ENCODE measurements around the gene CDK11A. TPM values are rescaled to one million over a fixed set of nuclear protein-coding genes. Genes with fewer than 3 reads are reported as not detected.

Gene CDK11A
- total RNA-seq, 2 experiments from 2014 or later: 206 to 217 TPM

GRCh38 chr1:1672181-1672965 lies 51.8 kb downstream of the CDK11A start:
- H3K4me3 ChIP-seq (ENCODE audit: low read length): no peak overlapping the region
- H3K9me3 Mint-ChIP-seq: no peaks in the 10 kb centered on the region
- H3K4me1 ChIP-seq (ENCODE audit: insufficient read depth, low read length): peaks cover 3% of the 10 kb centered on the region
- peaks cover 2% of the 10 kb centered on the region for H3K4me1 Mint-ChIP-seq (ENCODE audit: low read depth)
- H3K27ac Mint-ChIP-seq: no peak overlapping the region
- TF ChIP-seq, protein P1, sequence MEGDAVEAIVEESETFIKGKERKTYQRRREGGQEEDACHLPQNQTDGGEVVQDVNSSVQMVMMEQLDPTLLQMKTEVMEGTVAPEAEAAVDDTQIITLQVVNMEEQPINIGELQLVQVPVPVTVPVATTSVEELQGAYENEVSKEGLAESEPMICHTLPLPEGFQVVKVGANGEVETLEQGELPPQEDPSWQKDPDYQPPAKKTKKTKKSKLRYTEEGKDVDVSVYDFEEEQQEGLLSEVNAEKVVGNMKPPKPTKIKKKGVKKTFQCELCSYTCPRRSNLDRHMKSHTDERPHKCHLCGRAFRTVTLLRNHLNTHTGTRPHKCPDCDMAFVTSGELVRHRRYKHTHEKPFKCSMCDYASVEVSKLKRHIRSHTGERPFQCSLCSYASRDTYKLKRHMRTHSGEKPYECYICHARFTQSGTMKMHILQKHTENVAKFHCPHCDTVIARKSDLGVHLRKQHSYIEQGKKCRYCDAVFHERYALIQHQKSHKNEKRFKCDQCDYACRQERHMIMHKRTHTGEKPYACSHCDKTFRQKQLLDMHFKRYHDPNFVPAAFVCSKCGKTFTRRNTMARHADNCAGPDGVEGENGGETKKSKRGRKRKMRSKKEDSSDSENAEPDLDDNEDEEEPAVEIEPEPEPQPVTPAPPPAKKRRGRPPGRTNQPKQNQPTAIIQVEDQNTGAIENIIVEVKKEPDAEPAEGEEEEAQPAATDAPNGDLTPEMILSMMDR (IDR thresholded peaks at IDR 0.05): no peak
- DNase-seq (no peak), ATAC-seq (ENCODE audit: poor library complexity) (no peak)
- intact Hi-C loops (cut with DNase I, micrococcal nuclease): no loop called here
- H3K27me3 ChIP-seq (ENCODE audit: control insufficient read depth in 1 of 2, insufficient read depth in 2 of 2, low read length in 2 of 2): no peaks in the 10 kb centered on the region
- H3K36me3 ChIP-seq (ENCODE audit: insufficient read depth, low read length): peaks cover 48% of the 10 kb centered on the region
- no peaks in the 10 kb centered on the region for H3K27me3 Mint-ChIP-seq
- no peak overlapping the region for H3K4me3 Mint-ChIP-seq
- no peak overlapping the region for H3K27ac ChIP-seq (ENCODE audit: low read depth in 1 of 2, low read length in 2 of 2)
- peaks cover 28% of the 10 kb centered on the region for H3K36me3 Mint-ChIP-seq (ENCODE audit: low read depth)
- POLR2A ChIA-PET: no interaction called here
- no peaks in the 10 kb centered on the region for H3K9me3 ChIP-seq (ENCODE audit: control insufficient read depth in 1 of 2, insufficient read depth in 1 of 2, low read length in 2 of 2)
- CTCF ChIA-PET: no interaction called here

DNA sequence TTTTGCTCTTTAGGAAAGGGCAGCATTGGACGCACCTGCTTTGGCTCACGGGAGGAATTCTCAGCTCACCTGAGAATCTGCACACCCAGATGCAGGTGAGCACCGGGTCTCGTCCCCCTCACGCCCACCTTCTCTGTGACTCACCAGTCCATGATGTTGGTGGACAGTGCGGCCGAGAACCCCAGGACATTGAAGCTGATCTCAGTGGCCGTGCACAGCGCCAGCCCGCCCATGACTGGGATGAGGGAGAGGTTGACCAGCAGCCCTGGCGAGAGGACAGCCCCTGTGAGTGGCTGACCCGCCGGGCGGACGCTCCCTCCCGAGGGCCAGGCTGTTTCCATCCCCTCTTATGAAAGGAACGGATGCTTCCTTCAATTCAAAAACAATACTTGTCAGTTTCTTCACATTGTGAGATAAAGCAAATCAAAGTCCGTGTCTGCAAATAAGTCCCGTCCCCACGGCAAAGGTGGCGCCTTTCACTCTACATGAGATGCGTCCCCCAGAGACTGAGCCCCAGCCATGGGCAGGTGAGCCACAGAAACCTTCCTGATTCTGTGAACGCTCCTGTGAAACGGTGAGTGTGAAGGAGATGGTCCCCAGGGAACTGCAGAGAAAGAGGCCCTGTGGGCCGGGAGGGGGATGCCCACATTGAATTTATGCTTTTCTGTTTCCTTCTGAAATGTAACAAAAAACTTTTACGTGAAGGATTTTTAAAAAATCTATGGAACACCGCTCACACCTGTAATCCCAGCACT lies 52.6 kb downstream of the CDK11A start:
- H3K27me3 ChIP-seq (ENCODE audit: control insufficient read depth in 1 of 2, insufficient read depth in 2 of 2, low read length in 2 of 2): no peaks in the 10 kb centered on the region
- H3K36me3 Mint-ChIP-seq (ENCODE audit: low read depth): peaks cover 30% of the 10 kb centered on the region
- H3K4me3 Mint-ChIP-seq: no peak overlapping the region
- POLR2A ChIA-PET: no interaction called here
- no peaks in the 10 kb centered on the region for H3K27me3 Mint-ChIP-seq
- no peaks in the 10 kb centered on the region for H3K4me1 Mint-ChIP-seq (ENCODE audit: low read depth)
- no peaks in the 10 kb centered on the region for H3K9me3 ChIP-seq (ENCODE audit: control insufficient read depth in 1 of 2, insufficient read depth in 1 of 2, low read length in 2 of 2)
- H3K36me3 ChIP-seq (ENCODE audit: insufficient read depth, low read length): peaks cover 49% of the 10 kb centered on the region
- no peaks in the 10 kb centered on the region for H3K9me3 Mint-ChIP-seq
- H3K27ac ChIP-seq (ENCODE audit: low read depth in 1 of 2, low read length in 2 of 2): no peak overlapping the region
- no peak for DNase-seq
- H3K27ac Mint-ChIP-seq: no peak overlapping the region
- intact Hi-C loops (cut with DNase I, micrococcal nuclease): no loop called here
- CTCF ChIA-PET: no interaction called here
- no peak for ATAC-seq (ENCODE audit: poor library complexity)
- TF ChIP-seq, protein P1 (IDR thresholded peaks at IDR 0.05): no peak
- H3K4me3 ChIP-seq (ENCODE audit: low read length): no peak overlapping the region
- H3K4me1 ChIP-seq (ENCODE audit: insufficient read depth, low read length): no peaks in the 10 kb centered on the region

DNA sequence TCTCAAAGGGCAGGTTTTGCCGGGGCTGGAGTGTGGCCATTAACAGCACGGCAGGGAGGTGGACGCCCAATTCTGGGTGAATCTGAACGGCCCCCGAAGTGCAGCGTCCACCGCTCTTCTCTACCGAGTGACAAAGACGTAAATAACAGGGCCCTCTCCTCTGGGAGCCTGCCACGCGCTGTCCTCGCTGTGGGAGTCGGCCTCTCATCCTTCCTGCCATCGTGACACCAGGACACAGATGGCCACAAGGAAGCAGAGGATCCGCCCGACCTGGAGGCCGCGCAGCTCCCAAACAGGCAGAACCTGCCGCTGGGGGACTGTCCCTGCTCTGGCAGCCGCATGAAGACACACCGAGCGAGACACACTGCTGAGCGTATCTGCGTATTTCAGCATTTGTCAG lies 53.3 kb downstream of the CDK11A start:
- CTCF ChIA-PET: no interaction called here
- H3K36me3 Mint-ChIP-seq (ENCODE audit: low read depth): peaks cover 35% of the 10 kb centered on the region
- no peak for ATAC-seq (ENCODE audit: poor library complexity)
- no peak for DNase-seq
- TF ChIP-seq, protein P1 (IDR thresholded peaks at IDR 0.05): no peak
- peaks cover 56% of the 10 kb centered on the region for H3K36me3 ChIP-seq (ENCODE audit: insufficient read depth, low read length)
- H3K27ac ChIP-seq (ENCODE audit: low read depth in 1 of 2, low read length in 2 of 2): no peak overlapping the region
- POLR2A ChIA-PET: no interaction called here
- H3K4me3 ChIP-seq (ENCODE audit: low read length): no peak overlapping the region
- H3K4me1 ChIP-seq (ENCODE audit: insufficient read depth, low read length): no peaks in the 10 kb centered on the region
- no peak overlapping the region for H3K27ac Mint-ChIP-seq
- no peaks in the 10 kb centered on the region for H3K9me3 ChIP-seq (ENCODE audit: control insufficient read depth in 1 of 2, insufficient read depth in 1 of 2, low read length in 2 of 2)
- no peak overlapping the region for H3K4me3 Mint-ChIP-seq
- H3K27me3 Mint-ChIP-seq: no peaks in the 10 kb centered on the region
- H3K27me3 ChIP-seq (ENCODE audit: control insufficient read depth in 1 of 2, insufficient read depth in 2 of 2, low read length in 2 of 2): no peaks in the 10 kb centered on the region
- H3K4me1 Mint-ChIP-seq (ENCODE audit: low read depth): no peaks in the 10 kb centered on the region
- intact Hi-C loops (cut with DNase I, micrococcal nuclease): no loop called here
- H3K9me3 Mint-ChIP-seq: no peaks in the 10 kb centered on the region
